H1 (cell line): ENCODE measurements around the gene RNF31. TPM values are rescaled to one million over a fixed set of nuclear protein-coding genes. Genes with fewer than 3 reads are reported as not detected.

Experiments
- CTCF ChIA-PET: fragments of 300-600 bp; sonication (Branson Sonifier 250); formaldehyde crosslinking; loops from one replicate; lab custom pipeline; 2021; ENCODE audit not compliant: partially characterized antibody; lab: Charles Lee
- POLR2A ChIA-PET: fragments of 300-600 bp; sonication (Branson Sonifier 250); formaldehyde crosslinking; loops from one replicate; lab custom pipeline; 2021; ENCODE audit warnings: inconsistent platforms; ENCODE audit not compliant: partially characterized antibody; lab: Charles Lee
- DNase-seq, 2 experiments: peaks; one replicate each; pipeline versions ENCODE4 v3.0.0 to v3.0.0-alpha.2; 2010 to 2022; ENCODE audit warnings: low spot score in 2 of 2, low read depth in 1 of 2, mixed read lengths in 1 of 2
- FAIRE-seq: peaks from 2 replicates; lab custom pipeline; 2011; peaks lifted over from hg19 to GRCh38; lab: Jason Lieb, UNC
- H2AFZ ChIP-seq: 2 replicates; pipeline ENCODE4 v1.8.1; 2012; ENCODE audit warnings: low read length, inconsistent platforms
- H2AK5ac ChIP-seq: 2 replicates; pipeline ENCODE4 v1.6.1; 2013; ENCODE audit warnings: low read depth, low read length
- H2BK120ac ChIP-seq: replicated peaks from 2 replicates; pipeline ENCODE3; 2013; ENCODE audit warnings: low read depth, low read length, inconsistent platforms
- H2BK12ac ChIP-seq: 2 replicates; pipeline ENCODE4 v1.6.1; 2013; ENCODE audit warnings: low read depth, low read length
- H2BK15ac ChIP-seq: 2 replicates; pipeline ENCODE4 v1.6.1; 2013; ENCODE audit warnings: low read length
- H2BK20ac ChIP-seq: 2 replicates; pipeline ENCODE4 v1.6.1; 2013; ENCODE audit warnings: low read length
- H2BK5ac ChIP-seq: 2 replicates; pipeline ENCODE4 v1.6.1; 2013; ENCODE audit warnings: low read depth, low read length
- H3K14ac ChIP-seq: 2 replicates; pipeline ENCODE4 v1.6.1; 2013; ENCODE audit warnings: inconsistent platforms; ENCODE audit not compliant: insufficient read length
- H3K18ac ChIP-seq: 2 replicates; pipeline ENCODE4 v1.6.1; 2013; ENCODE audit warnings: low read length; ENCODE audit errors: extremely low read depth
- H3K23ac ChIP-seq: 2 replicates; pipeline ENCODE4 v1.6.1; 2013; ENCODE audit warnings: inconsistent platforms; ENCODE audit not compliant: insufficient read length
- H3K23me2 ChIP-seq: 2 replicates; pipeline ENCODE4 v1.6.1; 2013; ENCODE audit warnings: low read depth, low read length
- H3K27ac ChIP-seq: 2 replicates; pipeline ENCODE4 v1.6.1; 2011; ENCODE audit warnings: low read depth, low read length, inconsistent platforms
- H3K27me3 ChIP-seq, 4 experiments: replicated peaks in 1 of 4; 1 replicate in 1 of 4; 2 replicates in 3 of 4; pipeline versions ENCODE4 v1.6.1 to v1.8.1; 2011 to 2013; ENCODE audit warnings: low read length in 3 of 4, mild to moderate bottlenecking in 3 of 4, inconsistent platforms in 2 of 4, mixed read lengths in 2 of 4, moderate library complexity in 1 of 4; ENCODE audit not compliant: control insufficient read depth in 3 of 4, insufficient read depth in 3 of 4; ENCODE audit errors: extremely low read depth in 1 of 4
- H3K36me3 ChIP-seq, 4 experiments: 2 replicates each; pipeline versions ENCODE4 v1.6.1 to v1.8.1; 2011 to 2013; ENCODE audit warnings: mild to moderate bottlenecking in 4 of 4, low read length in 3 of 4, moderate library complexity in 2 of 4, control low read depth in 1 of 4, inconsistent platforms in 1 of 4; ENCODE audit not compliant: insufficient read depth in 4 of 4, control insufficient read depth in 2 of 4
- H3K4ac ChIP-seq: replicated peaks from 2 replicates; pipeline ENCODE3; 2013; ENCODE audit warnings: low read length, low read depth, mixed read lengths, inconsistent platforms; ENCODE audit not compliant: insufficient read length
- H3K4me1 ChIP-seq, 4 experiments: replicated peaks in 1 of 4; 1 replicate in 1 of 4; 2 replicates in 3 of 4; pipeline versions ENCODE4 v1.6.1 to v1.8.1; 2011 to 2013; ENCODE audit warnings: low read length in 3 of 4, inconsistent platforms in 2 of 4, mixed read lengths in 1 of 4; ENCODE audit not compliant: insufficient read depth in 4 of 4, control insufficient read depth in 3 of 4
- H3K4me2 ChIP-seq, 2 experiments: 2 replicates each; pipeline versions ENCODE4 v1.6.1 to v1.8.1; 2011 to 2013; ENCODE audit warnings: low read depth in 2 of 2, low read length in 2 of 2, control low read depth in 1 of 2, inconsistent platforms in 1 of 2, mild to moderate bottlenecking in 1 of 2; ENCODE audit not compliant: insufficient read depth in 1 of 2
- H3K4me3 ChIP-seq, 4 experiments: fragments of 200-600, 300-600 bp in 1 of 4; sonication (generic), shearing (Covaris generic), sonication (Bioruptor Twin) in 1 of 4; 2 replicates each; pipeline versions ENCODE4 v1.5.1 to v1.8.1; 2011 to 2016; ENCODE audit warnings: low read length in 4 of 4, low read depth in 3 of 4, control low read depth in 2 of 4, inconsistent platforms in 2 of 4, mild to moderate bottlenecking in 2 of 4, mixed read lengths in 1 of 4, moderate library complexity in 1 of 4; ENCODE audit not compliant: insufficient read depth in 2 of 4; ENCODE audit errors: extremely low read depth in 1 of 4
- H3K56ac ChIP-seq: replicated peaks from 2 replicates; pipeline ENCODE3; 2013; ENCODE audit warnings: low read depth, mild to moderate bottlenecking, mixed read lengths, low read length, inconsistent platforms; ENCODE audit not compliant: insufficient read length
- H3K79me1 ChIP-seq: 2 replicates; pipeline ENCODE4 v1.6.1; 2013; ENCODE audit warnings: low read depth, low read length, control low read depth
- H3K79me2 ChIP-seq, 2 experiments: 2 replicates each; pipeline versions ENCODE4 v1.6.1 to v1.8.1; 2012 to 2013; ENCODE audit warnings: low read length in 2 of 2, mild to moderate bottlenecking in 2 of 2, inconsistent platforms in 1 of 2; ENCODE audit not compliant: insufficient read depth in 2 of 2, control insufficient read depth in 1 of 2
- H3K9ac ChIP-seq, 4 experiments: replicated peaks in 1 of 4; 1 replicate in 1 of 4; 2 replicates in 3 of 4; pipeline versions ENCODE4 v1.6.1 to v1.8.1; 2011 to 2013; ENCODE audit warnings: low read depth in 3 of 4, low read length in 3 of 4, control low read depth in 2 of 4, mild to moderate bottlenecking in 2 of 4, moderate library complexity in 2 of 4, inconsistent platforms in 1 of 4; ENCODE audit errors: extremely low read depth in 1 of 4
- H3K9me3 ChIP-seq, 2 experiments: 2 replicates each; pipeline versions ENCODE4 v1.6.1 to v1.8.1; 2012 to 2013; ENCODE audit warnings: mild to moderate bottlenecking in 2 of 2, moderate library complexity in 2 of 2, control low read depth in 1 of 2, inconsistent platforms in 1 of 2, low read depth in 1 of 2, low read length in 1 of 2, mixed read lengths in 1 of 2; ENCODE audit not compliant: insufficient read depth in 2 of 2
- H4K20me1 ChIP-seq, 2 experiments: replicated peaks in 1 of 2; 2 replicates each; pipeline versions ENCODE3 to v1.8.1; 2011 to 2013; ENCODE audit warnings: inconsistent platforms in 2 of 2, low read length in 2 of 2, mild to moderate bottlenecking in 1 of 2; ENCODE audit not compliant: insufficient read depth in 2 of 2, control insufficient read depth in 1 of 2
- H4K5ac ChIP-seq: 2 replicates; pipeline ENCODE4 v1.6.1; 2013; ENCODE audit warnings: low read length, low read depth, mixed read lengths, inconsistent platforms; ENCODE audit not compliant: insufficient read length
- H4K8ac ChIP-seq: 2 replicates; pipeline ENCODE4 v1.8.0; 2013; ENCODE audit warnings: mild to moderate bottlenecking, moderate library complexity, low read length, inconsistent platforms; ENCODE audit not compliant: insufficient read depth; ENCODE audit errors: extremely low read depth
- H4K91ac ChIP-seq: replicated peaks from 2 replicates; pipeline ENCODE3; 2013; ENCODE audit warnings: low read length, mixed read lengths, inconsistent platforms; ENCODE audit not compliant: insufficient read length
- BACH1 ChIP-seq: IDR thresholded peaks from 2 replicates; pipeline ENCODE4 v1.6.1; 2012; ENCODE audit warnings: low read length, improper control_type of control experiment
- EP300 ChIP-seq, 2 experiments: IDR thresholded peaks; 1 replicate in 1 of 2; 2 replicates in 1 of 2; pipeline ENCODE4 v1.6.1; 2011 to 2012; ENCODE audit warnings: low read depth in 2 of 2, low read length in 2 of 2, mild to moderate bottlenecking in 2 of 2, borderline replicate concordance in 1 of 2, inconsistent platforms in 1 of 2, moderate library complexity in 1 of 2
- GABPA ChIP-seq: IDR thresholded peaks from 2 replicates; pipeline ENCODE4 v1.6.1; 2011; ENCODE audit warnings: mild to moderate bottlenecking, low read length, moderate library complexity, borderline replicate concordance; ENCODE audit not compliant: insufficient read depth
- HDAC6 ChIP-seq: IDR thresholded peaks from one replicate; pipeline ENCODE4 v1.7.1; 2012; ENCODE audit warnings: low read depth, mild to moderate bottlenecking, inconsistent platforms, low read length, moderate library complexity
- KDM5A ChIP-seq: fragments of 200-600 bp; IDR thresholded peaks from 2 replicates; pipeline ENCODE4 v1.7.1; 2012; ENCODE audit warnings: mild to moderate bottlenecking, low read length, inconsistent platforms, mixed read lengths
- POLR2AphosphoS5 ChIP-seq: IDR thresholded peaks from 2 replicates; pipeline ENCODE4 v1.6.1; 2011; ENCODE audit warnings: low read depth, low read length
- RNF2 ChIP-seq: fragments of 200-900, 300-1000 bp; sonication (generic); IDR thresholded peaks from 2 replicates; pipeline ENCODE4 v1.7.1; 2016; ENCODE audit warnings: borderline replicate concordance, low read depth, mild to moderate bottlenecking, antibody characterized with exemption, low read length; ENCODE audit not compliant: poor library complexity, severe bottlenecking; ENCODE audit errors: missing control alignments
- SUZ12 ChIP-seq: fragments of 200-600 bp; sonication (generic); IDR thresholded peaks from 2 replicates; pipeline ENCODE4 v1.6.1; 2012; ENCODE audit warnings: mild to moderate bottlenecking, inconsistent platforms, low read length, moderate library complexity, mixed read lengths
- TAF1 ChIP-seq: IDR thresholded peaks from 2 replicates; pipeline ENCODE4 v1.6.1; 2011; ENCODE audit warnings: mild to moderate bottlenecking, low read depth, low read length
- TBP ChIP-seq: IDR thresholded peaks from 2 replicates; pipeline ENCODE4 v1.6.1; 2011; ENCODE audit warnings: low read depth, low read length, improper control_type of control experiment
- WGBS, 2 experiments: shearing (Covaris generic) in 1 of 2; methylation state at CpG; one replicate each; pipeline versions ENCODE4 v1.1.6 to v1.1.7; 2013 to 2015; ENCODE audit warnings: low lambda C conversion rate in 2 of 2, mixed read lengths in 2 of 2, inconsistent platforms in 1 of 2, low coverage in 1 of 2, missing lambda C conversion rate in 1 of 2; ENCODE audit not compliant: insufficient replicate concordance in 2 of 2, insufficient coverage in 1 of 2, insufficient read length in 1 of 2; ENCODE audit errors: extremely low coverage in 1 of 2, missing lambda C conversion rate in 1 of 2; 5-methylcytosine and 5-hydroxymethylcytosine counted together
- polyA plus RNA-seq, 7 experiments: library from polyadenylated mRNA; depleted of rRNA in 3 of 7; stranded (reverse) in 5 of 7; unstranded in 2 of 7; fragments of >200 nt in 5 of 7; fragments of 200-250 nt in 2 of 7; gene quantifications; 1 replicate in 5 of 7; 2 replicates in 1 of 7; 4 replicates in 1 of 7; pipeline versions ENCODE4 v1.2.1 to v1.2.3, GENCODE V29; 2011 to 2013; ENCODE audit warnings: missing spikeins in 2 of 7, mixed read lengths in 2 of 7
- total RNA-seq: library from RNA; stranded (reverse); fragmentation: NEBNext Ultra II Directional; extraction: Animal tissue kit (Norgen Biotek cat#: 25700); gene quantifications from 2 replicates; pipeline ENCODE4 v1.2.1, GENCODE V29; 2021

Gene RNF31
- total and polyA plus RNA-seq, 2 of the 8 experiments (the other 6 are each of a cell fraction or from before 2014, with no cell fraction given): 17.5 to 72.0 TPM

DNA sequence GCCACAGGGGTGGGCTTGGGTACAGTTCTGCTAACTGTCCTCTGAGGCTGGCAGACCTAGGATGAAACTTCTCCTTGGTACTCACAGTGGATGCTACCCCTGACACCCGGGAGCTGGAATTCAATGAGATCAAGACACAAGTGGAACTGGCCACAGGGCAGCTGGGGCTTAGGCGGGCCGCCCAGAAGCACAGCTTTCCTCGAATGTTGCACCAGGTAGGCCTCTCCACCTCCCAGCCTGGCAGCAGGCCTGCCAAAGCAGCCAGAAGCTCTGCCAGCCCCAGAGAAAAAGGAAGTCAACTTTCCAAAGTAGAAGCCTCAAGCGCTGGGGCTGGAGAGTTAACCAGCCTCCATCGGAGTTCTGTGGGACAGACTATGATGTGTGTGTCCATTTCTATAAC lies 30.1 kb upstream of the RNF31 start:
- H2BK12ac ChIP-seq: no peak overlapping the region
- FAIRE-seq: no peak
- WGBS, 2 experiments: 92% methylated on average over 6 of the region's 6 CpGs; no CpG with 5 or more reads in 1 of the 2 experiments
- no peak overlapping the region for H3K27ac ChIP-seq
- H2AK5ac ChIP-seq: no peak overlapping the region
- no peak overlapping the region for H3K4me3 ChIP-seq
- no peak overlapping the region for H4K8ac ChIP-seq
- H4K20me1 ChIP-seq: peaks cover 0 to 3% of the 10 kb centered on the region in 2 experiments
- H3K4me1 ChIP-seq: peaks cover 0 to 4% (median 2%) of the 10 kb centered on the region in 4 experiments; a peak in 5 of 7 replicates
- no peak overlapping the region for H2BK15ac ChIP-seq
- peaks cover 14 to 34% (median 31%) of the 10 kb centered on the region in 4 experiments for H3K36me3 ChIP-seq
- no peak overlapping the region for H3K23ac ChIP-seq
- H3K4ac ChIP-seq: no peak overlapping the region
- H3K56ac ChIP-seq: no peak overlapping the region
- H2BK20ac ChIP-seq: no peak overlapping the region
- no peak overlapping the region for H4K91ac ChIP-seq
- no peak overlapping the region for H2BK5ac ChIP-seq
- no peaks in the 10 kb centered on the region for H3K27me3 ChIP-seq
- H3K4me2 ChIP-seq: no peak overlapping the region
- H3K18ac ChIP-seq: no peak overlapping the region
- no peak for TF ChIP-seq RNF2
- no peak for TF ChIP-seq HDAC6
- TF ChIP-seq BACH1: no peak
- no peak for TF ChIP-seq EP300 (IDR thresholded peaks at IDR 0.05; ENCODE audit: borderline replicate concordance in 1 of 2, low read depth in 2 of 2, low read length in 2 of 2)
- no peak for TF ChIP-seq POLR2AphosphoS5
- TF ChIP-seq GABPA: no peak
- TF ChIP-seq TBP: no peak
- no peak for TF ChIP-seq KDM5A
- no peak for TF ChIP-seq SUZ12
- TF ChIP-seq TAF1: no peak
- H3K14ac ChIP-seq: no peak overlapping the region
- POLR2A ChIA-PET: interaction anchor here (0.9 to 7.1 kb wide), 10 partner anchors 11 to 96 kb away, joined by 3 to 125 read pairs (median 5); partner anchors contain the start of genes CHMP4A, EMC9, FITM1 and IRF9
- no peak overlapping the region for H4K5ac ChIP-seq
- peaks cover 7% of the 10 kb centered on the region for H3K23me2 ChIP-seq
- no peak overlapping the region for H3K9ac ChIP-seq
- H3K79me1 ChIP-seq: peaks cover 5% of the 10 kb centered on the region; the same call in 1 of the 2 replicates
- no peaks in the 10 kb centered on the region for H3K9me3 ChIP-seq
- peaks cover 0 to 10% of the 10 kb centered on the region in 2 experiments; a peak in 2 of 4 replicates for H3K79me2 ChIP-seq
- no peak overlapping the region for H2BK120ac ChIP-seq
- H2AFZ ChIP-seq: no peak overlapping the region
- no peak for DNase-seq
- CTCF ChIA-PET: interaction anchor here (0.6 to 2.4 kb wide), 6 partner anchors 9 to 58 kb away, joined by 3 to 10 read pairs (median 4); no protein-coding TSS in a partner anchor
